GM12801 (cell line): ENCODE measurements around the gene ALDH1A1.

Source experiments
- TF ChIP-seq, protein P1 (sequence below): IDR thresholded peaks from one replicate; pipeline ENCODE4 v1.5.1; 2011; ENCODE audit warnings: control low read depth; ENCODE audit not compliant: insufficient read length; ENCODE audit errors: extremely low read depth

Gene ALDH1A1

DNA sequence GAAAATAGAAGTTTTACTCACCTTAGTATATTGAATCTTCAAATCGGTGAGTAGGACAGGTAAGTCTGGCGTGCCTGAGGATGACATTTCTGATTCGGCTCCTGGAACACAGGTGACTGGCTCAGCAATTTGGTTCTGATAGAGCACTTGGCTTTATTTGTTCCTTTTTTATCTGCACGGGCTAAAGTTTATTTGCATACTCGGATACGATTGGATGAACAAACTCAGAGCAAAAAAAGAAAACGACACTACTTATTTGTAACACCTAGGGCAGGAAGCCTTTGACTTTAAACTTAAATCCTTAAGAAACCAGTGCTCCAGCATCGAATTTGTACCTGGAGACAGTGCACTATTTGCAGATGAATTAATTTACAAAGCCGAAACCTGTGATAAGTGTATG is at the start of gene ALDH1A1:
TSS of gene ALDH1A1 (minus strand) at position 140 of the 400 bp plus-strand sequence. CDS start at position 87, 53 bp downstream.
- TF ChIP-seq, protein P1, sequence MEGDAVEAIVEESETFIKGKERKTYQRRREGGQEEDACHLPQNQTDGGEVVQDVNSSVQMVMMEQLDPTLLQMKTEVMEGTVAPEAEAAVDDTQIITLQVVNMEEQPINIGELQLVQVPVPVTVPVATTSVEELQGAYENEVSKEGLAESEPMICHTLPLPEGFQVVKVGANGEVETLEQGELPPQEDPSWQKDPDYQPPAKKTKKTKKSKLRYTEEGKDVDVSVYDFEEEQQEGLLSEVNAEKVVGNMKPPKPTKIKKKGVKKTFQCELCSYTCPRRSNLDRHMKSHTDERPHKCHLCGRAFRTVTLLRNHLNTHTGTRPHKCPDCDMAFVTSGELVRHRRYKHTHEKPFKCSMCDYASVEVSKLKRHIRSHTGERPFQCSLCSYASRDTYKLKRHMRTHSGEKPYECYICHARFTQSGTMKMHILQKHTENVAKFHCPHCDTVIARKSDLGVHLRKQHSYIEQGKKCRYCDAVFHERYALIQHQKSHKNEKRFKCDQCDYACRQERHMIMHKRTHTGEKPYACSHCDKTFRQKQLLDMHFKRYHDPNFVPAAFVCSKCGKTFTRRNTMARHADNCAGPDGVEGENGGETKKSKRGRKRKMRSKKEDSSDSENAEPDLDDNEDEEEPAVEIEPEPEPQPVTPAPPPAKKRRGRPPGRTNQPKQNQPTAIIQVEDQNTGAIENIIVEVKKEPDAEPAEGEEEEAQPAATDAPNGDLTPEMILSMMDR: no peak

DNA sequence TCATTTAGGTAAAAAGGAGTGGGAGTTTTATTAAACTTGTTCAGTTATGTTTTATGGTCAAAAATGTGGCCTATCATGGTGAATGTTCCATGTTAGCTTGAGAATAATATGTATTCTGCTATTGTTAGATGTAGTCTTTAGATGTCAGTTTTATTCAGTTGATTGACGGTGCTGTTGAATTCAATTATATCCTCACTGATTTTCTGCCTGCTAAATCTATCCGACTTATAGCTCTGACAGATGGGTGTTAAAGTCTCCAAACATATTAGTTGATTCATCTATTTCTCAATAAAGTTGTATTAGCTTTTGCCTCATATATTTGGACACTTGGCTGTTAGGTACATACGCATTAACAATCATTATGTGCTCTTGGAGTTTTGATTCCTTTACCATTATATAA is 49.0 kb upstream of the ALDH1A1 start:
- TF ChIP-seq, protein P1: no peak

DNA sequence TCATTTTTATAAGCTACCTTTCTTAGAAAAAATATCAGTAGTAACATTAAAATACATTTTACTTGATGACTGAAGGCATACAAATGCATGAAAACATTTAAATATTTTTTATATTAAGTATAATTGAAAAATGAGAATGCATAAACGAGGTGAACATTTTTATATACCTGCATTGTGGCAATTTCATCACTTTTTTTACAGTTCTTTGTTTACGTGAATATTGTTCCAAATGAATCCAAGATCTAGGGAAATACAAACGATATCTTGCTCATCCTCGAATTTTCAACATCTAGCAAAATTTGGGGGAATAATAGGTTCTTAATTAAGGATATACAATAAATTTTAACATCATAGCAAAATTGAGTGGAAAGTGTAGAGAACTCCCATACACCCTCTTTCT is 45.5 kb upstream of the ALDH1A1 start:
- TF ChIP-seq, protein P1: no peak

DNA sequence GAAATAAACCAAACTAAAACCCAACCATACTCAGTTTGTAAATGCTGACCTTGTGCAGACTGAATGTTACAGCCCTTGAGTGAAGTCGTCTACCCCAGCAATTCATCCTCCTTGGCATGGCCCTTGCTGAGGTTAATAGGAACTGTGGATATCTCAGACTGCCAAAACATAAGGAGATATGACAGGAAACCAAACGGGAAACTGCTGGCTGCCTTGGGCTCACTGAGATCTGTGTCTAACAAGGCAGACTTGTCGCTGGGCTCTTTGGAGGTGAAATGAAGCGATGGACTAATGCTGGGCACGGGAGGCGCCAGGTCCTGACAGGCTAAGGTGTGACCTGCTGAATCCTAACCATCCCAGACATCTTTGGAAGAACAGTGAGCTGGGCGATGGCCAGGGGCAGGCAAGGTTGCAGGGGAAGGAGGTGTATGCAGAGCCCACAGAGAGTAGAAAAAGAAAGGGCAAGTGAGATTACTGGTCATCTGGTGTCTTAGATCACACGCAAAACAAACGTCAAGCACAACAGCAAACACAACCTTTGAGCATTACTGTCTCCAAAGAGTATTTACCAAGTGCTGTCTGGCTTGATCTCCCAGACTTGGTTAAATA is 44.6 kb upstream of the ALDH1A1 start:
- TF ChIP-seq, protein P1: no peak

DNA sequence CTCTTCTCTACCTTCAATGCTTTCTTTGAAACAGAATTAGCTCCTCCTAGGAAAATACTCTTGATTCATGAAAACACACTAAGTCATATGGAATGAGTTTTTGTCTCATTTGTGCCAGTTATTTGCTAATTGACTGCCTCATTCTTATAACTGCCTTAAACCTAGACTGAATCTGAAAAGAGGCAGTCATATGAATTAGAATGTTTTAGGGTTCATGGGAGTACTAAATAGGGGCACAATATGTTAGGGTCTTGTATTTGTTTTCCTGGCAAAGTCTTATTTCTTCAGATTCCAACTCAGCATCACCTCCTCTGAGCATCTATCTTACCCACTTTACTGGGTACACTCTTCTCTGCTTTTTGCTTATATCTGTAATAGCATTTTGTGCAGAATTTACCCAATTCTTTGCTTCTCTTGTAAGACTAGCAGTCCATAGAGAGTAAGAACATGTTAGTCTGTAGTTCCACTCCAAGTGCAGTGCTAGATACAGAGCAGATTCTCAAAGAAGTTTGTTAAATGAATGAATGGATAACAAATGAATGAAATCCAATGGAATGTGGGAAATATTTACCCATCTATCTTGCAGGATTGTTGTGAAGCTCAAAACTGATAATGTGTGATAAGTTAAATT is 43.9 kb upstream of the ALDH1A1 start:
- TF ChIP-seq, protein P1: no peak

DNA sequence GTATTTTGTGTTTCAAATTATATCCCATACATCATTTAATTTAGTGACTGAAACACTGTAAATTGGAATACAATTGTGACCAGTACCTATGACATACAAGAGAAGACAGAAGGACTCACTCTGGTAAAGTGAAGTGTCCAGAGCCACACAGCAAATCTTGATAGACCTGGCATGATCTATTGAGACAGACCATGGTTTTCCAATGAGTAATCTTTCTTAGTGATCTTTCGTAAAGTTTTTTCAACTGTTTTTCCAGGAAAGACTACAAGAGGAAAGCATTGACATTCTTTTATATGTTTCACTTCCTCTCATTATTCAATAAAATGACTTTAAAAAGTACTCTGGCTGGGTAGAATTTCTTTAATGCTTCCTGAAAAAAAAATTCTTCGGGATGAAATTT is 43.3 kb upstream of the ALDH1A1 start:
- TF ChIP-seq, protein P1: no peak

DNA sequence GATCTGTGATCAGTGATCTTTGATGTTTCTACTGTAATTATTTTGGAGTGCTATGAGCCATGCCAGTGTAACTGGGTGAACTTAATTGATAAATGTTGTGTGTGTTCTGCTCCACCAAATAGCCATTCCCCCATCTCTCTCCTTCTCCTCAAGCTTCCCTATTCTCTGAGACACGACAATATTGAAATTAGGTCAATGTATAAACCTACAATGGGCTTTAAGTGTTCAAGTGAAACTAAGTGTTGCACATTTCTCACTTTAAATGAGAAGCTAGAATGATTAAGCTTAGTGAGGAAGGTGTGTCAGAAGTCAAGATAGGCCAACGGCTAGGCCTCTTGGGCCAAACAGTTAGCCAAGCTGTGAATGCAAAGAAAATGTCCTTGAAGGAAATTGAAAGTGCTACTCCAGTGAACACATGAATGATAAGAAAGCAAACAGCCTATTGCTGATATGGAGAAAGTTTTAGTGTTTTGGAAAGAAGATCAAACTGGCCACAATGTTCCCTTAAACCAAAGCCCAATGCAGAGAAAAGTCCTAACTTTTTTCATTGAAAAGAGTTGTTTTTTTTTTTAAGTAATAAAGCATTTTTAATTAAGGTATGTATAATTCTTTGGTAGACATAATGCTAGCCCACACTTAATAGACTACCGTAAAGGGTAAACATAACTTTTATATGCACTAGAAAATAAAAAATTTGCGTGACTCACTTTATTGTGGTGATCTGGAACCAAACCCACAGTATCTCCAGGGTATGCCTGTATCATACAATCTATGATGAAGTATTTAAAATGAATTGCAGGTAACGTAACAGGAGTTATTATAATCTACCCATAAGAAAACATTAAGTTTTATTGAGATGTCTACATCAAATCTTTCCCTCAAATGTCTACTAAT is 42.5 kb upstream of the ALDH1A1 start:
- TF ChIP-seq, protein P1: no peak
